Measurements from ENCODE around the gene OXTR.

The OXTR gene

GRCh38 chr3:8734137-8734878 lies 35.1 kb downstream of the OXTR start:
- no peak for TF ChIP-seq CTCF (IDR thresholded peaks at IDR 0.05; ENCODE audit: insufficient read depth, missing control alignments)
- FAIRE-seq (no peak), DNase-seq (ENCODE audit: insufficient read length, low spot score) (no peak)

- no peak for TF ChIP-seq CTCF (IDR thresholded peaks at IDR 0.05; ENCODE audit: insufficient read depth, missing control alignments)
- DNase-seq (ENCODE audit: insufficient read length, low spot score) (no peak), FAIRE-seq (no peak)
Observed at GRCh38 chr3:8733332-8734094, 35.9 kb downstream of the OXTR start, which contains the start of gene CAV3. TSS of gene CAV3 (plus strand) at chr3:8733802. CDS start at chr3:8733877, 75 bp downstream.

GRCh38 chr3:8732413-8732812 lies 37.0 kb downstream of the OXTR start:
- no peak for FAIRE-seq
- TF ChIP-seq CTCF (IDR thresholded peaks at IDR 0.05; ENCODE audit: insufficient read depth, missing control alignments), result no peak
- DNase-seq (ENCODE audit: insufficient read length, low spot score), result no peak

DNA sequence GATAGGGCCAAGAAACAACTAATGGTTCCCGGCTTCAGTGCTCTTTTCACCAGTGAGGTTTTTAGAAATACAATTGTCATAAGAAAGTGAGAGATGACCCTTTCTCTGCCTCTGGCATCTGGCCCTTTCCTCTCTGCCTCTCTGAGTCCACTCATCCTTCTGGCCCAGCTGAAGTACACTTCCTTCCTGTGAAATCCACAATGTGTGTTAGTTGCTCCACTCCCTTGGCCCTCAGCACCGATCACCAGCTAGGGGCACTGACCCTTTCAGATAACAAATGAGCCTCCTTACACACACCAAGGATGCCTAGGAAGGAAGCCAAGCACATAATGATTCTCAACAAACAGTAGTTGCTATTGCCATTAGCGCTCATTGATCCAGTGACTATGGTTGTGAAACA lies 38.8 kb downstream of the OXTR start:
- FAIRE-seq (no peak), DNase-seq (ENCODE audit: insufficient read length, low spot score) (no peak)
- no peak for TF ChIP-seq CTCF (IDR thresholded peaks at IDR 0.05; ENCODE audit: insufficient read depth, missing control alignments)

GRCh38 chr3:8729479-8729878 lies 39.9 kb downstream of the OXTR start:
- no peak for TF ChIP-seq CTCF (IDR thresholded peaks at IDR 0.05; ENCODE audit: insufficient read depth, missing control alignments)
- DNase-seq (ENCODE audit: insufficient read length, low spot score), result no peak
- FAIRE-seq, result no peak

GRCh38 chr3:8727605-8728512 lies 41.6 kb downstream of the OXTR start:
- no peak for DNase-seq (ENCODE audit: insufficient read length, low spot score)
- no peak for TF ChIP-seq CTCF (IDR thresholded peaks at IDR 0.05; ENCODE audit: insufficient read depth, missing control alignments)
- FAIRE-seq, result no peak
